GM20000 (cell line): ENCODE results near the gene COPS8.

Source experiments
- DNase-seq: peaks from one replicate; pipeline ENCODE4 v3.0.0; 2012; ENCODE audit warnings: low spot score
- CTCF ChIP-seq: IDR thresholded peaks from 2 replicates; pipeline ENCODE4 v1.5.1; 2012; ENCODE audit warnings: mild to moderate bottlenecking, control low read depth; ENCODE audit errors: extremely low read depth, missing control alignments

The COPS8 gene

GRCh38 chr2:237081596-237081995 lies 4.1 kb upstream of the COPS8 start:
- no peak for DNase-seq
- TF ChIP-seq CTCF: no peak

- TF ChIP-seq CTCF: no peak
- DNase-seq: no peak
These were observed 2.7 kb upstream of the COPS8 start for GRCh38 chr2:237083026-237083425.

GRCh38 chr2:237084444-237084843 lies 1.2 kb upstream of the COPS8 start:
- DNase-seq: no peak
- TF ChIP-seq CTCF: no peak

GRCh38 chr2:237090906-237091305 lies 5.2 kb downstream of the COPS8 start:
- TF ChIP-seq CTCF: no peak
- DNase-seq: no peak

GRCh38 chr2:237091779-237092436 lies 6.2 kb downstream of the COPS8 start:
- DNase-seq: no peak
- TF ChIP-seq CTCF: no peak

DNA sequence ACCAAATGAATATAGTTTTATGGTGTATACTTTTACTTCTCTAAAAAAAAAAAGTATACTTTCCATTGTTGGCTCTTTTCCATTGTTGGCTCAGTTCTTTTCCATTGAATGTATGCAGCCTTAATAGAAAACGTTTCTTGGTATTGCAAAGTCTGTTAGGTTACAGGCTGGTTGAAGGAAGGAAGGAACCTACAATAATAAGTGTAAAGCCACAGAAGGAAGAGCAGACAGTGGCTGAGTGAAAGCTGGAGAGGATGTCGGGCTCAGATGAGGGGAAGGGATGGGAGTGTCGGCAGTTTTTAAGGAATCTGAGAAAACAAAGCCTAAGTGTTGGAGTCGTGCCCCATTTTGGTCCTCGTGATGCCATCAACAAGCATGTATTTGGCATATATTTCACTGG lies 6.8 kb downstream of the COPS8 start:
- no peak for DNase-seq
- TF ChIP-seq CTCF: no peak

DNA sequence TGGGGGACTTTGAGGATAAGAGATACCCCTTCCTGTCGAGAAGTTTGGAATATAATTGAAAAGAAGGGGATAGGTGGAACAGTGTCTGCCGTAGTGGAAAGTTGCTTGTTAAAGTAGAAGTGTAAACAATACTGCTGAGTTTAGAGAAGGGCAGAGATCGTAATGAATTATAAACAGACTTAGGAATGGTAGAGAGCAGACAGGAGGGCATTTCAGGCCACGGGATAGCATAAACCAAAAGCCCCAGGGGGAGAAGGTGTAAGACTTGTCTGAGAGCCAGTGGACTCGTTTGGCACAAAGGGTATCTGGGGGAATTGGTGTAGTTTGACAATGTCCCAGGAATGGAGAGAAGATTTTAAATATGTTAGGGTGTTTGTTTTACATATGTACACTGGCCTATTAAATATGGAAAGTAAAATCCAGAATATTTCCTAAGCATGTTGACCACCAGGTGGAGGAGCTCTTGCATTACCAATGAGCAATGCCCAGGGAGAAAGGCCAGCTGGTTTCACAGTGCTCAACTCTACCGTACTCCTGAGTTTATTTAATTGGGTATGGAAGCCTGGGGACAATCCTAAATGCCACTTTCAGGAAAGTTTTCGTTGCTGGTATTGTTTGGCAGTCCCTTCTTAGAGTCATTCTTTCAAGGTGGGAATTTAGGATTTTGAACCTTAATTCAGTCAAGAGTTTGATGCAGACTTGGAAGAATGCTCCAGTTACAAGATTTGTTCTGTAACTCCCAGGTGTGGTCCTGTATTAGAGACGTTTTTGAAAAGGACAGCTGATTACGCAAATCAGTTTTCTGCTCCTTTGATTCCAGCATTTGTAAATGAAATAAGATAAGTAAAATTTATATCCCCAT lies 7.5 kb downstream of the COPS8 start:
- TF ChIP-seq CTCF: no peak
- DNase-seq: no peak
